Smooth muscle cell of the pulmonary artery (primary cell): ENCODE measurements around the gene SERPINB12. TPM values are rescaled to one million over a fixed set of nuclear protein-coding genes. Genes with fewer than 3 reads are reported as not detected.

Experiments
- total RNA-seq: library from RNA; depleted of rRNA; stranded (reverse); fragments of >200 nt; gene quantifications from 2 replicates; pipeline ENCODE4 v1.2.3, GENCODE V29; 2014

The SERPINB12 gene, protein sequence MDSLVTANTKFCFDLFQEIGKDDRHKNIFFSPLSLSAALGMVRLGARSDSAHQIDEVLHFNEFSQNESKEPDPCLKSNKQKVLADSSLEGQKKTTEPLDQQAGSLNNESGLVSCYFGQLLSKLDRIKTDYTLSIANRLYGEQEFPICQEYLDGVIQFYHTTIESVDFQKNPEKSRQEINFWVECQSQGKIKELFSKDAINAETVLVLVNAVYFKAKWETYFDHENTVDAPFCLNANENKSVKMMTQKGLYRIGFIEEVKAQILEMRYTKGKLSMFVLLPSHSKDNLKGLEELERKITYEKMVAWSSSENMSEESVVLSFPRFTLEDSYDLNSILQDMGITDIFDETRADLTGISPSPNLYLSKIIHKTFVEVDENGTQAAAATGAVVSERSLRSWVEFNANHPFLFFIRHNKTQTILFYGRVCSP
- total RNA-seq: not detected in 2 replicates

DNA sequence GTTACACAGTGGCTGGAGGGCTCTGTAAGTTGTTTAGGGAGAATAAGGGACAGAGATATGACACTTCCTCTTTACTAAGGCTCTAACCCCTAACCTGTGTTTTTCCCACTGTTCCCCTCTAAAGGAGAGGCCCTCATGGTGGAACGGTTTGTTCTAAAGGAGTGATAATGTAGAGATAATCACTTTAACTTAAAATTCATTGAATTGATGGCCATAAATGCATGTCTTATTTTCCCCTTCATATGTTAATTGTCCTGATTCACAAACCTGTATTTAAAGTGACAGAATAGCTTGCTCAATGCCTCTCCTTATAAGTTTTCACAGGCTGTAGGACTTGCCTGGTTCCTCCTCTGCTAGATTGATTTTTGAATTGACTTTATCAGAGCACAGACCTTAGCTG is at the start of gene SERPINB12:
Gene SERPINB12 (plus strand): TSS at position 301 of the 400 bp plus-strand sequence. CDS start 13,791 bp downstream, outside the sequence.

DNA sequence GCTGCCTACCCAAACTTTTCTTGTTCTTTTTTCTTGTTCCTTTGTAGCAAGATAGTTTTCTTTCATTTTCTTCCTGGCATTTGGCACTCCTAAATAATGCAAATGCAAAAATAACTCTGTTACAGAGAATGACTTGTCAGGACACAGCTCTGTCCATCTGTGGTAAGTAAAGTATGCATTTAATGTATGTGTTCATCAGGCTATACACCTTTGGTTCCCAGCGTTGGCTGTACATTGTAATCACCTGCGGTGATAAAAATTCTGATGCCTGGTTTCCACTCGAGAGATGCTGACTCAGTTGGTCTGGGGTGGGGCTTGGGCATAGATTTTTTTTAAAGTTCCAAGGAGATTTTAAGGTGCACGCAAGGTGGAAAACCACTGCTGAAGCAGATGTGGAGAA is 44.8 kb downstream of the SERPINB12 start, which contains the start of gene SERPINB13:
Gene SERPINB13 (plus strand): TSS at position 378 of the 400 bp plus-strand sequence. CDS start 1,325 bp downstream, outside the sequence.

Other genes starting within 250 kb of the SERPINB12 start
- 0.92 and 3.1 TPM in 2 replicates for gene BCL2, start 222.6 kb upstream of the SERPINB12 start, total RNA-seq
- 48.3 and 64.0 TPM in 2 replicates for gene KDSR, start 175.2 kb upstream of the SERPINB12 start, total RNA-seq
- gene VPS4B, start 119.9 kb upstream of the SERPINB12 start, total RNA-seq: 38.7 and 48.4 TPM in 2 replicates
- gene SERPINB5, start 65.4 kb upstream of the SERPINB12 start, total RNA-seq: 0.07 TPM in 1 of 2 replicates, not detected in the other
- gene SERPINB13, start 45.0 kb downstream of the SERPINB12 start, total RNA-seq: not detected in 2 replicates
- not detected in 2 replicates for gene SERPINB4, start 101.9 kb downstream of the SERPINB12 start, total RNA-seq
- gene SERPINB3, start 119.5 kb downstream of the SERPINB12 start, total RNA-seq: 0.07 TPM in 1 of 2 replicates, not detected in the other
- gene SERPINB11, start 160.6 kb downstream of the SERPINB12 start, total RNA-seq: not detected in 2 replicates
- gene SERPINB7, start 233.0 kb downstream of the SERPINB12 start, total RNA-seq: 0.07 and 0.46 TPM in 2 replicates